Vagina (tissue), 2 donors: ENCODE data around the gene SIAE.

Experiments
- CTCF ChIP-seq, 3 experiments: fragments of 450-650 bp in 2 of 3; fragments of 200-600 bp in 1 of 3; sonication (generic) in 1 of 3; IDR thresholded peaks; one replicate each; pipeline ENCODE4 v1.5.1; 2017 to 2019; ENCODE audit warnings: antibody characterized with exemption in 3 of 3, mild to moderate bottlenecking in 2 of 3, moderate library complexity in 2 of 3
- POLR2A ChIP-seq, 2 donors: fragments of 450-650 bp; IDR thresholded peaks; one replicate each; pipeline ENCODE4 v1.6.1; 2017; ENCODE audit warnings: antibody characterized with exemption in 2 of 2, mild to moderate bottlenecking in 2 of 2, moderate library complexity in 2 of 2
- POLR2AphosphoS5 ChIP-seq, 2 donors: sonication (generic); formaldehyde crosslinking; IDR thresholded peaks; one replicate each; pipeline ENCODE4 v1.9.0; 2017; ENCODE audit warnings: antibody characterized with exemption in 2 of 2, mild to moderate bottlenecking in 2 of 2, low read depth in 1 of 2; ENCODE audit not compliant: insufficient read depth in 1 of 2

- TF ChIP-seq POLR2AphosphoS5 (IDR thresholded peaks at IDR 0.05; ENCODE audit: insufficient read depth in 1 of 2, low read depth in 1 of 2) (no peak), CTCF (IDR thresholded peaks at IDR 0.05) (no peak), POLR2A (IDR thresholded peaks at IDR 0.05) (no peak)
Observed at GRCh38 chr11:124623861-124624525, 49.5 kb downstream of the SIAE start.
